GM18502 (cell line): ENCODE data around the gene SIRT7.
A peak's percentile ranks its signal among the peaks of the same experiment; 100 is the strongest.

Experiments used
- ATAC-seq: cut with Tn5 transposase; IDR thresholded peaks from one replicate; pipeline ENCODE4 v1.9.1; 2021; ENCODE audit warnings: mild to moderate bottlenecking; ENCODE audit not compliant: unreplicated experiment, poor library complexity

The SIRT7 gene

DNA sequence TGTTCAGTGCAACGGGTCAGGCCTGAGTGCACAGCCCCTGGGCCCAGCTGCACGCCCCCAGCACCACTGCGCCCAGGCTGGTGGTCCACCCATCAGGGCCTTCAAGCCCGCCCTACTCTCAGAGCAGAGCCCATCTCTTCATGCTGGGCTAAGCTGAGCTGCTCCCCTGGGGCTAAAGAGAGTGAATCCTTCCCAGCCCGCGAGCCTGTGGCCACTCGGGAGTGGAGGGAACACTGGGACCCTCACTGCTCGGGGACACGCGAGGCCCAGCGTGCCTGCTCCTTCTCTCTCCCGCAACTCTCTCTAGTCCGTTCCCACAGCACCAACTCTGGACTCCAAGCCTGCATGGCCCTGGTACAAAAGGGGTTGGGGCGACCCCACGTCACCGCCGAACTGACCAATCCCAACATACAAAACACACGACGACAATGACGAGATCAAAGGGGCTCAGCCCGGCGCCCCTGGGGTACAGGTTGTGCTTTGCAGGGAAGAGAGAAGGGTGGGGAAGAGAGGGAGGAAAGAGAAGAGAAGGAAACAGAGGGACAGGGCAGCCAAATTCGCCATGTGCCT is 4.1 kb upstream of the SIRT7 start:
- no peak for ATAC-seq

DNA sequence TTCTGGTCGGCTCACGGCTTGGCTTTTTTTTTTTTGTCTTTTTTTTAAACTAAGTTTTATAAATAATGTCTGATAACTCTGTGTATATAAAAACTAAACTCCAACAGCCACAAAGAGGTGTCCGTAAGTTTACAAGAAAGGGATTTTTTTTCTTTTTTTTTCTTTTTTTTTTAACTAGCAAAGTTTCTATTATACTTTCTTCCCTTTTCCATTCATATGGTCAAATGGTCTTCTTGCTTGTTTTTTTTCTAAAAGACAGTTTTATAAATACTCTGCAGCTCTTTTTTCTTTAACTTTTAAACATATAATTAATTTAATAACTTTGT is 3.5 kb upstream of the SIRT7 start:
- ATAC-seq: no peak

- ATAC-seq: no peak
Observed at GRCh38 chr17:81920612-81921536, 2.9 kb upstream of the SIRT7 start.

GRCh38 chr17:81918832-81919545 is 1.0 kb upstream of the SIRT7 start:
- ATAC-seq: no peak

DNA sequence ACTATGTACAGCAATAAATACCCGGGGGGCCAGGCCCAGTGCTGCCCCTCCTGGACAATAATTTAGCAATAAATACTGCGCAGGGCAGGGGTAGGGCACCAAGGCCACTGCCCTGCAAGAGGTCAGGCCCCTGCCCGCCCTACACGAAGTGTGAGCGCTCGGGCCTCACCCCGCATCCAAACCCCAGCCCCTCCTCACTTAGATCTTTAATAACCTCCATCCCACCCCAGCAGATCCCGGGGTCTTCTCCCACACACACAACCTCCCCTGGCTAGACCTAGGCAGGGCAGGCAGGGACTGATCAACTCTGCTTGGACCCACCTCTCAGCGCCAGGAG is 325 bp upstream of the SIRT7 start:
- ATAC-seq: peak; percentile 20

GRCh38 chr17:81916234-81917001 is 1.6 kb downstream of the SIRT7 start:
- ATAC-seq: no peak

DNA sequence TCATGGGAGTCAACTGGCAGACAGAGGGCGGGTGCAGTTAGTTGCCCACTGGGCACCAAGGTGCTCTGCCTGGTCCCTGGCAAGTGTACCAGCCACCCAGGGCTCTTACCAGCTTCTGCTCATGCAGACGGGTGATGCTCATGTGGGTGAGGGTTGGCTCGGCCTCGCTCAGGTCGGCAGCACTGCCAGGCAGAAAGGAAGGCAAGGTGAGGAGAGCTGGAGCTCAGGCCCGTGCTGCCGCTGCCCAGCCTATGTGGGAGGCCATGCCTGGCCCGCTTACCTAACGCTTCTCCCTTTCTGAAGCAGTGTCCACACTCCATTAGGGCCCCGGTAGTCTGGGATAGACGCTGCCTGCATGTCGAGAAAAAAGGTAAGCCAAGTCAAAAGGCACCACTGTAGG is 2.6 kb downstream of the SIRT7 start:
- no peak for ATAC-seq

GRCh38 chr17:81914103-81914850 is 3.7 kb downstream of the SIRT7 start:
- no peak for ATAC-seq

GRCh38 chr17:81913394-81914102 is 4.4 kb downstream of the SIRT7 start:
- ATAC-seq: no peak

- no peak for ATAC-seq
Observed at GRCh38 chr17:81912441-81913309, 5.3 kb downstream of the SIRT7 start.

- no peak for ATAC-seq
Observed at GRCh38 chr17:81911969-81912368, 6.0 kb downstream of the SIRT7 start.

DNA sequence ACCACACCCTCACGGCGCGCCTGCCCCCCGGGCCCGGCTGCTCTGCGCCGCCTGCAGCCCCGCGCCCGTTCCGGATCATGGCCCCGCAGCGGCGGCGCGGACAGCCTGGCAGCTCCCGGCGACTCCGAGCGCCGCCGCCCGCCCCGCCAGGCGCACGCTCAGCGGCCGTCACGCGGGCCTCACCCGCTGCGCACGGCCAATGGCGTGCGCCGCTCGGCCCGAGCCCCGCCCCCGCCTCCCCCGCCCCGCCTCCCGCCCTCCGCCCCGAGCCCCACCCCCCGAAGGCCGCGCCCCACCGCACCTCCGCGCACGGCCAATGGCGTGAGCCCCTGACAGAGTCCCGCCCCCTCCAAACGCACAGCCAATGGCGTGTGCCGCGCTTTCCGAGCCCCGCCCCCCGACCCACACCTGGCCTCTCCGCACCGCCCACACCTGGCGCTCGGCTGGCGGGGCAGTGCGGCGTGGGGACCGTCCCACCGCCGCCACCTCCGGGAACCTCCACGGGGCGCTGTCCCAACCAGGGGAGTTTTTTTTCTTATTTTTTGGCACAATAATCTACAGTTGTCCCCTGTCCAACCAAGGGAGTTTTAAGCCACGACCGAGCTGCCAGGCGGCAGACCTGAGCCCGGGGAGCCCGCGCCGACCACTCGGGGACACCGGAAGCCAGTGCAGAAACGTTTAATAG is 6.6 kb downstream of the SIRT7 start, which contains the start of gene PCYT2:
PCYT2 (minus strand) TSS at position 123 of the 685 bp plus-strand sequence; CDS start at position 79, 44 bp downstream.
- peak; percentile 75 for ATAC-seq

GRCh38 chr17:81910840-81911276 is 7.1 kb downstream of the SIRT7 start:
- ATAC-seq: no peak

GRCh38 chr17:81909966-81910839 is 7.8 kb downstream of the SIRT7 start:
- ATAC-seq: no peak

DNA sequence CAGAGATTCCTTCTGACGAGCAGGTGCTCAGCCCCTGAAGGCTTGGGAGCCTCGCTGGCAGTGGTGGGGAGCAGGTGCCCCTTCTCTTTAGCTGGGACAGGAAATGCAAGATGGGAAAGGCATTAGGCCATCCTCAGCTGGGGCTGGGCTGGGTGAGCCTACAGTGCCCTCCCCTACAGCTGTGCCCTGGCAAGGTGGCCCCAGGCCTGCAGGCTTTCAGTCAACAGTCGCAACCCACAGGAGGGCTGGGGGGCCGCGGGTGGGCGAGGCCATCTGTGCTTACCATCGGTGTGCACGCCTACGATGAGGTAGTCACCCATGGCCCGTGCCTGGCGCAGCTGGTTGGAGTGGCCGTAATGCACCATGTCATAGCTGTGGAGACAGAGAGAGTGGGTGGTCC is 8.7 kb downstream of the SIRT7 start:
- no peak for ATAC-seq

DNA sequence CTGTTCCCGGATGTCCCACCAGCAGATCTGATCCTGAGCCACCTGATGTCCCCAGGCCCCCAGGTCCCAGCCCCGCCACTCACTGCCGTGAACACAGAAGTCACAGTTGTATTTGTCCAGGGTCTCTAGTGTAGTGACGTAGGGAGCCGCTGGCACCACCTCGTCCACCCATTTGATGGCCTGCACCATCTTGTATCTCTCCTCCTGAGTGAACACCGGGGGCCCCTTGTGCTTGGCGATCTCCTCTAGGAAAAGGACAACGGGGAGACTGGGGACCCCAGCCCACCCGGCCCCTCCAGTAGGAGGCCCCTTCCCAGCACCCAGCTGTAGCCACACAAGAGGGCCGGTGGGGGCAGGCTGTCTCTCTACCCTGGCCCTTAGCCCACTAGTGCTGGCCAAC is 9.2 kb downstream of the SIRT7 start:
- ATAC-seq: no peak
